ENCODE data around the gene RMDN2. TPM values are rescaled to one million over a fixed set of nuclear protein-coding genes. Genes with fewer than 3 reads are reported as not detected.
"Not testable (repeated sequence)": the region's sequence is repeated elsewhere in the genome, so short reads cannot be mapped to it uniquely, and the experiment has no call there.

Gene RMDN2
- total RNA-seq, 3 donors from 2014 or later (not counting 1 experiment from before 2014, with no cell fraction given): 8.4 to 10.9 (median 8.4) TPM

DNA sequence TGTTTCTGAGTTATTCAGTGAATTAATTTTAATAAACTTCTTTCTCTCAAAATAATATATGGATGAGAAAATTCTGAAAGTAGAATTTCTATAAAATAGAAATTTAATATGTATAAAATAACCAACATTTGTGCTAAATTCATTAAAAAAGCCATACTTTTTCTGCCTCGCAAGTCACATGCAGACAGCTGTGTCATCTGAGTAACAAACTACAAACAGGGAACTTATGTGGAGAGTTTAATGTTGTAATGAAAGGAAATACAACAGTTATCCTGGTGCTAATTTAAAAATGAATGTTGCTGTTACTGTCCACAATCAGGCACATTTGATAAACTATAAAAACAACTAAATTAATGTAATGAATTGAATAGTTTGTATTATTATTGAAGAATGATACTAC, 22.2 kb downstream of the RMDN2 start:
- no peak overlapping the region for H3K27ac Mint-ChIP-seq

DNA sequence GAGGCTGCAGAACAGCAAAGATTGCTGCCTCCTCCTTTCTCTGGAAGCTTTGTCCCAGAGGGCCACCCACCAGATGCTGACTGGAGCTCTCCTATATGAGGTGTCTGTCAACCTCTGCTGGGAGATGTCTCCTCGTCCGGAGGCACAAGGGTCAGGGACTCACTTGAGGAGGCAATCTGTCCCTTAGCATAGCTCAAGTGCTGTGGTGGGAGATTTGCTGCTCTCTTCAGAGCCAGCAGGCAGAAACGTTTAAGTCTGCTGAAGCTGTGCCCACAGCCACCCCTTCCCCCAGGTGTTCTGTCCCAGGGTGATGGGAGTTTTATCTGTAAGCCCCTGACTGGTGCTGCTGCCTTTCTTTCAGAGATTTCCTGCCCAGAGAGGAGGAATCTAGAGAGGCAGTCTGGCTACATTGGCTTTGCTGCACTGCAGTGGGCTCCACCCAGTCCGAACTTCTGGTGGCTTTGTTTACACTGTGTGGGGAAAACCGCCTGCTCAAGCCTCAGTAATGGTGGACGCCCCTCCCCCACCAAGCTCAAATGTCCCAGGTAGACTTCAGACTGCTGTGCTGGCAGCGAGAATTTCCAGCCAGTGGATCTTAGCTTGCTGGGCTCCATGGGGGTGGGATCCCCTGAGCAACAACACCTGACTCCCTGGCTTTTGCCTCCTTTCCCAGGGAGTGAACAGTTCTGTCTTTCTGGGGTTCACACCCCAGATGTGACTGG, 37.1 kb downstream of the RMDN2 start:
- ATAC-seq: not testable (repeated sequence)

More for the DNA sequence above, 22.2 kb downstream of the RMDN2 start:
- Histone ChIP-seq H3K4me3 (ENCODE audit: low read length) (no peak overlapping the region), H3K4me1 (ENCODE audit: control insufficient read depth, insufficient read depth, low read length) (no peaks in the 10 kb centered on the region), H3K9me3 (ENCODE audit: control insufficient read depth, insufficient read depth, low read length) (no peaks in the 10 kb centered on the region), H3K27me3 (ENCODE audit: control insufficient read depth, insufficient read depth, low read length) (no peaks in the 10 kb centered on the region), H3K36me3 (ENCODE audit: control insufficient read depth, insufficient read depth, low read length) (no peaks in the 10 kb centered on the region), H3K27ac (ENCODE audit: low read length) (no peak overlapping the region)
- ATAC-seq: no peak
- WGBS (ENCODE audit: insufficient coverage): 100% methylated on average over 1 of the region's 1 CpG
- no peaks in the 10 kb centered on the region for H3K27me3 Mint-ChIP-seq (ENCODE audit: low read depth in 2 of 2)
- TF ChIP-seq, protein P1, sequence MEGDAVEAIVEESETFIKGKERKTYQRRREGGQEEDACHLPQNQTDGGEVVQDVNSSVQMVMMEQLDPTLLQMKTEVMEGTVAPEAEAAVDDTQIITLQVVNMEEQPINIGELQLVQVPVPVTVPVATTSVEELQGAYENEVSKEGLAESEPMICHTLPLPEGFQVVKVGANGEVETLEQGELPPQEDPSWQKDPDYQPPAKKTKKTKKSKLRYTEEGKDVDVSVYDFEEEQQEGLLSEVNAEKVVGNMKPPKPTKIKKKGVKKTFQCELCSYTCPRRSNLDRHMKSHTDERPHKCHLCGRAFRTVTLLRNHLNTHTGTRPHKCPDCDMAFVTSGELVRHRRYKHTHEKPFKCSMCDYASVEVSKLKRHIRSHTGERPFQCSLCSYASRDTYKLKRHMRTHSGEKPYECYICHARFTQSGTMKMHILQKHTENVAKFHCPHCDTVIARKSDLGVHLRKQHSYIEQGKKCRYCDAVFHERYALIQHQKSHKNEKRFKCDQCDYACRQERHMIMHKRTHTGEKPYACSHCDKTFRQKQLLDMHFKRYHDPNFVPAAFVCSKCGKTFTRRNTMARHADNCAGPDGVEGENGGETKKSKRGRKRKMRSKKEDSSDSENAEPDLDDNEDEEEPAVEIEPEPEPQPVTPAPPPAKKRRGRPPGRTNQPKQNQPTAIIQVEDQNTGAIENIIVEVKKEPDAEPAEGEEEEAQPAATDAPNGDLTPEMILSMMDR (IDR thresholded peaks at IDR 0.05): no peak
- peaks cover 0 to 5% of the 10 kb centered on the region in 2 donors for H3K4me1 Mint-ChIP-seq
- intact Hi-C loops (cut with micrococcal nuclease): no loop called here
- DNase-seq: no peak
- no peak overlapping the region for H3K4me3 Mint-ChIP-seq
- no peaks in the 10 kb centered on the region for H3K9me3 Mint-ChIP-seq
- no peaks in the 10 kb centered on the region for H3K36me3 Mint-ChIP-seq

DNA sequence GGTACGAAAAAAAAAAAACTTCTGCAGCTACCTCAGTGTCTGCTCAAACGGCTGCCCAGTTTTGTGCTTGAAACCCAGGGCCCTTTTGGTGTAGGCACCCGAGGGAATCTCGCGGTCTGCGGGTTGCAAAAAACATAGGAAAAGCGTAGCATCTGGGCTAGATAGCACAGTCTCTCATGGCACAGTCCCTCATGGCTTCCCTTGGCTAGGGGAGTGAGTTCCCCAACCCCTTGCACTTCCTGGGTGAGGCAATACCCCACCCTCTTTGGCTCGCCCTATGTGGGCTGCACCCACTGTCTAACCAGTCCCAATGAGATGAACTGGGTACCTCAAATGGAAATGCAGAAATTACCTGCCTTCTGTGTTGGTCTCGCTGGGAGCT, 37.6 kb downstream of the RMDN2 start:
- H3K9me3 ChIP-seq (ENCODE audit: control insufficient read depth, insufficient read depth, low read length); intact Hi-C loops (cut with micrococcal nuclease); H3K4me3 Mint-ChIP-seq; H3K9me3 Mint-ChIP-seq; H3K27ac ChIP-seq (ENCODE audit: low read length); H3K4me3 ChIP-seq (ENCODE audit: low read length); ATAC-seq; H3K27me3 Mint-ChIP-seq (ENCODE audit: low read depth in 2 of 2); H3K27ac Mint-ChIP-seq; H3K4me1 ChIP-seq (ENCODE audit: control insufficient read depth, insufficient read depth, low read length); H3K27me3 ChIP-seq (ENCODE audit: control insufficient read depth, insufficient read depth, low read length); H3K4me1 Mint-ChIP-seq; DNase-seq; H3K36me3 ChIP-seq (ENCODE audit: control insufficient read depth, insufficient read depth, low read length): not testable (repeated sequence)
- 85% methylated on average over 9 of the region's 9 CpGs for WGBS (ENCODE audit: insufficient coverage)
- H3K36me3 Mint-ChIP-seq: peaks cover 40% of the 10 kb centered on the region

More for the DNA sequence above, 37.1 kb downstream of the RMDN2 start:
- H3K27ac ChIP-seq (ENCODE audit: low read length); H3K4me1 Mint-ChIP-seq; H3K4me3 ChIP-seq (ENCODE audit: low read length); intact Hi-C loops (cut with micrococcal nuclease); H3K9me3 Mint-ChIP-seq; H3K4me1 ChIP-seq (ENCODE audit: control insufficient read depth, insufficient read depth, low read length); H3K27ac Mint-ChIP-seq; H3K27me3 Mint-ChIP-seq (ENCODE audit: low read depth in 2 of 2); H3K9me3 ChIP-seq (ENCODE audit: control insufficient read depth, insufficient read depth, low read length); DNase-seq; H3K4me3 Mint-ChIP-seq; H3K36me3 ChIP-seq (ENCODE audit: control insufficient read depth, insufficient read depth, low read length); H3K27me3 ChIP-seq (ENCODE audit: control insufficient read depth, insufficient read depth, low read length): not testable (repeated sequence)
- peaks cover 37% of the 10 kb centered on the region for H3K36me3 Mint-ChIP-seq
- 91% methylated on average over 7 of the region's 7 CpGs for WGBS (ENCODE audit: insufficient coverage)

DNA sequence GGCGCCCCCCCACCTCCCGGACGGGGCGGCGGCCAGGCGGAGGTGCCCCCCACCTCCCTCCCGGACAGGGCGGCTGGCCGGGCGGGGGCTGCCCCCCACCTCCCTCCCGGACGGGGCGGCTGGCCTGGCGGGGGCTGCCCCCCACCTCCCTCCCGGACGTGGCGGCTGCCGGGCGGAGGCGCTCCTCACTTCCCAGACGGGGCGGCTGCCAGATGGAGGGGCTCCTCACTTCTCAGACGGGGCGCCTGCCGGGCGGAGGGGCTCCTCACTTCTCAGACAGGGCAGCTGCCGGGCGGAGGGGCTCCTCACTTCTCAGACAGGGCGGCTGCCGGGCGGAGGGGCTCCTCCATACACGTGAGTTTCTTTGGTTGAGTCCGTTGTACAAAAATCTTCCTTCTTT, 38.8 kb downstream of the RMDN2 start:
- H3K9me3 ChIP-seq (ENCODE audit: control insufficient read depth, insufficient read depth, low read length); intact Hi-C loops (cut with micrococcal nuclease); H3K27me3 ChIP-seq (ENCODE audit: control insufficient read depth, insufficient read depth, low read length); H3K9me3 Mint-ChIP-seq; H3K36me3 ChIP-seq (ENCODE audit: control insufficient read depth, insufficient read depth, low read length); ATAC-seq; H3K27ac ChIP-seq (ENCODE audit: low read length); H3K4me1 ChIP-seq (ENCODE audit: control insufficient read depth, insufficient read depth, low read length); H3K4me1 Mint-ChIP-seq; H3K27ac Mint-ChIP-seq; H3K4me3 ChIP-seq (ENCODE audit: low read length); H3K4me3 Mint-ChIP-seq; DNase-seq; H3K27me3 Mint-ChIP-seq (ENCODE audit: low read depth in 2 of 2): not testable (repeated sequence)
- peaks cover 31% of the 10 kb centered on the region for H3K36me3 Mint-ChIP-seq
- 95% methylated on average over 27 of the region's 33 CpGs for WGBS (ENCODE audit: insufficient coverage)

DNA sequence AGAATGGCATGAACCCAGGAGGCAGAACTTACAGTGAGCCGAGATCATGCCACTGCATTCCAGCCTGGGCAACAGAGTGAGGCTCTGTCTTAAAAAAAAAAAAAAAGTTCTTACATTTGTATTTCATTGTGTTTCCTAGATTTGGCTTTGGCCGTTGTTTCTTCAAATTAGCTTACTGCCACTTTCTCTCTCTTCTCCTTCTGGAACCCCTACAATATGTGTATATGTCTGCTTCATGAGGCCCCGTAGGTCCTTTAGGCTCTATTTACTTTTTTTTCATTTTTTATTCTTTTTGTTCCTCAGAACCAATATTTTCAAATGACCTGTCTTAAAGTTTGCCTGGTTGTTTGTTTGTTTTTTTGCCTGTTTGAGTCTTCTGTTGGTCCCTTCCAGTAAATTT, 41.2 kb downstream of the RMDN2 start:
- DNase-seq (no peak), ATAC-seq (no peak)
- intact Hi-C loops (cut with micrococcal nuclease): loop anchor here (5.0 kb wide), 1 partner anchor 39 kb away; the partner anchor contains the start of gene RMDN2
- no peaks in the 10 kb centered on the region for H3K4me1 ChIP-seq (ENCODE audit: control insufficient read depth, insufficient read depth, low read length)
- H3K4me3 ChIP-seq (ENCODE audit: low read length): no peak overlapping the region
- H3K4me3 Mint-ChIP-seq: no peak overlapping the region
- H3K36me3 Mint-ChIP-seq: peaks cover 18% of the 10 kb centered on the region
- no peaks in the 10 kb centered on the region for H3K27me3 Mint-ChIP-seq (ENCODE audit: low read depth in 2 of 2)
- H3K27ac ChIP-seq (ENCODE audit: low read length): no peak overlapping the region
- H3K36me3 ChIP-seq (ENCODE audit: control insufficient read depth, insufficient read depth, low read length): no peaks in the 10 kb centered on the region
- H3K4me1 Mint-ChIP-seq: no peaks in the 10 kb centered on the region
- TF ChIP-seq, protein P1 (IDR thresholded peaks at IDR 0.05): no peak
- WGBS (ENCODE audit: insufficient coverage): 100% methylated on average over 2 of the region's 3 CpGs
- peaks cover 0 to 2% of the 10 kb centered on the region in 2 donors for H3K9me3 Mint-ChIP-seq
- peaks cover 5% of the 10 kb centered on the region for H3K9me3 ChIP-seq (ENCODE audit: control insufficient read depth, insufficient read depth, low read length)
- H3K27me3 ChIP-seq (ENCODE audit: control insufficient read depth, insufficient read depth, low read length): no peaks in the 10 kb centered on the region
- no peak overlapping the region for H3K27ac Mint-ChIP-seq

Measured in natural killer cell (primary cell).